HG02610 (cell line): Measurements from ENCODE around the gene CIC.
A peak's percentile ranks its signal among the peaks of the same experiment; 100 is the strongest.

Source experiments
- ATAC-seq: cut with Tn5 transposase; IDR thresholded peaks from one replicate; pipeline ENCODE4 v1.9.1; 2021; ENCODE audit warnings: mild to moderate bottlenecking, moderate library complexity; ENCODE audit not compliant: unreplicated experiment

Gene CIC

DNA sequence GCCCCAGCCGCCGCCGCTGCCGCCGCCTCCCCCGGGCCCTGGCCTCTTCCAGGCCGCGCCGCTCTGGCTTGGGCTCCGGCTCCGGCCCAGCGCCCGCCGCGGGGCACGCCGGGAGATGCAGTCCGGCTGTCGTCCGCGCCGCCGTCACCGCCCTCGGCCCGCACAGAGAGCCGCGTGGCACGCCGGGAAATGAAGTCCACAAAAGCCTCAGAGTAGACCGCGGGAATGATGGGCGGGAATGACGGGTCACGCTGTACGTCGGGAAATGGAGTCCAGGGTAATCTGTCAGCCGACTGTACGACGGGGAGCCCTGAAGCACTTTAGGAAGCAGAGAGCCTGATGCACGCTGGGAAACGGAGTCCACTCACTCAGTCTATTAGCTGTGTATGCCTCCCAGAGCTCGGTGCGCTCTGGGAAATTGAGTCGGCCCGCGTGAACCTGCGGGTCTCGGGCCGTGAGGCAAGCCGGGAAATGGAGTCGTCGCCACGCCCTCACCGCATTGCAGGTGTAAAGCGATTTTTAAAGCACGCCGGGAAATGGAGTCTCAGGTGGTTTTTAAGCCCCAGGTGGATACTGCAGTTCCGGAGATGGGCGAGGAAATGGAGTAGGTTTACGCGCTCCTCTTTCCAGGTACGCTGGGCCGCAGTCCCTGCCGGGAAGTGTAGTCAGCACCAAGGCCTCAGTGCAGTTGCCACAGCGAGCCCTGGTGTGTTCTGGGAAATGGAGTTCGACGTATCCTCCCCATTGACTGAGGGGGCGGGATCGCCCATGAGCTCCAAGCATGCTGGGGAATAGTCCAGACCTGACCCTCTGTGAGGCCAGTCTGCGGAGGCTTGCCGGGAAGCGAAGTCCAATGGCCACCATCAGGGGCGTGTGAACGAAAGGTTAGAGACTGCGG, 26.3 kb upstream of the CIC start, which contains the start of gene GSK3A:
Gene GSK3A (minus strand): TSS at position 91 of the 898 bp plus-strand sequence. CDS start 137 bp downstream, outside the sequence.
- peak; percentile 59 for ATAC-seq

DNA sequence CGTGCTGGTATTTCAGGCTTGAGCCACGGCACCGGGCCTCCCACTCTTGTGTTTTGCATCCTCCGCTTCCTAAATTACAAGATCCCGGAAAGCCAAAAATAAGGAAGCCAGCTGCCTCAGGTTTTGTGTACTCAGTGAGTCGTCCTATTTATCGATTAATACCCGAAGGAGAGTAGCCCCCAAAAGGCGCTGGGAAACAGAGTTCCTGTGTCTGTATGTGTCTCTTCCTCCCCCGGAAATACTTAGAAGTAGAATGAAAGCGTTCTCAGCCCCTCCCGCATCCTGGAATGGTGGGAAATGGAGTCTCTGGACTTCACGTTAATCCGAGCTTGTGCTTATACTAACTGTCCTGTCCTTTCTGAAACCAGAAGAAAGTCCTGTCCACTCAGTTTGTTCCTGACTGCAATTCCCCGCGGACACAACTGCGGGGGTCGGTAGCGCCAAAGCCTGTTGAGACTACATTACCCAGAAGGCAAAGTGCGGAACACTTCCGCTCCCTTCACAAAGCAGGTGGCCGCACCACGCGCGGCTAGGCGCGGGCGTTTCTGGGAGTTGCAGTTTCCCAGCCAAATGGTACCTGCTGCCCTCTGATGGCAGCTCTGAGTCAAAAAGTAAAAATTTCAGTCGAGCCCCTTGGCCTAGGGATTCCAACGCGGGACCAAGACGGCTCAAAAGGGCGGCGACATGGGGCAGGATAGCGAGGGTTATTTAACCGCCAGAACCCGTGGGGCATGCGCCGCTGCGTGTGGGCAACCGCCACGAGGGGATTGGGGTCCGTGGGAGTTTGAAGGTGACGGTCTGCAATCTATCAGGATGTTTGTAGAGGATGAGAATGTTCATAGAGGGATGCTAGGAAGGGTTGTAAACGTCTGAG, 24.5 kb upstream of the CIC start:
- no peak for ATAC-seq

DNA sequence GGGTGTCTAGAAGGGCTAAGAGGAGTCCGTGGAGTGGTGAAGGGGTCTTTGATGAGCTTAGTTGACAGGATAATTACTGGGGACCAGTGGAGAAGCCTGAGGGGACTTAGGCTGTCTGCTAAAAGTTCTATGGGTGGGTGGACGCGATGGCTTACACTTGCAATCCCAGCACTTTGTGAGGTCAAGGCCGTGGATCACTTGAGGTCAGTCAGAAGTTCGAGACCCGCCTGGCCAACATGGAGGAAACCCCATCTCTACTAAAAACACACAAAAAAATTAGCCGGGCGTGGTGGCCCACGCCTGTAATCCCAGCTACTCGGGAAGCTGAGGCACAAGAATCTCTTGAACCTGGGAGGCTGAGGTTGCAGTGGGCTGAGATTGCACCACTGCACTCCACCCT, 23.8 kb upstream of the CIC start:
- no peak for ATAC-seq

DNA sequence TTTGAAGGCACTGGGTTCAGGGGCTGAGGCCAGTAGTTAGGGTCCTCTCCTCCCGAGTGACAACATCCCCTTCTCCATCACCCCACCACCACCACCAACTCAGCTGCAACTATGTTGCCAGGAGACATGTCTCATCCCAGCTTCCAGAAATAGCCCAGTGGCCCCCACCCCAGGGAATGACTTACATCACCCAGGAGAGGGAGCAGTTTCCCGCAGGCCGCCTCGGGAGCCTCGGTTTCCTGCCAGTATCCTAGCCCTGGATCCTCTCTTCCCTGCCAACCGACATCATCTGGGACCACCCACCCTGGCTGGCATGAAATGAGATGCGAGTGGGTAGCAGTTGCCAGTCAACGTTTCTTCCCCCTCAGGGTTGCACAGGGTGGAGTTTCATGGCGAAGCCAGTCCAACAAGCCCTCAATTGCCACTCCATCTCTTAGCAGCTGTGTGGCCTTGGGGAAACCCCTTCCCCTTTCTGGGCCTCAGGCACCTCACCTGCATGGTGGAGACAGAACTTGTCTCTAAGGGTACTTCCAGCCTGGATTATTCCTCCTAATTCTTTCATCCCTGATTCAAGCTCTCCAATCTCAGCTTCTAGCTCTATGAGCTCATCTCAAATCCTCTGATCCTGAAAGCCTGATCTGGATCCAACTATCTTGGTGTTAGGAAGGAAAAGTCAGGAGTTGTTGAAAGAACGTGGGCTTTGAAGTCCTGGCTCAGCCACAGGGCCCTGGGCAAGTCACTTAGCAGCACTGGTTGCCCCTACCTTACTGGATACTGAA, 22.7 kb upstream of the CIC start:
- no peak for ATAC-seq

DNA sequence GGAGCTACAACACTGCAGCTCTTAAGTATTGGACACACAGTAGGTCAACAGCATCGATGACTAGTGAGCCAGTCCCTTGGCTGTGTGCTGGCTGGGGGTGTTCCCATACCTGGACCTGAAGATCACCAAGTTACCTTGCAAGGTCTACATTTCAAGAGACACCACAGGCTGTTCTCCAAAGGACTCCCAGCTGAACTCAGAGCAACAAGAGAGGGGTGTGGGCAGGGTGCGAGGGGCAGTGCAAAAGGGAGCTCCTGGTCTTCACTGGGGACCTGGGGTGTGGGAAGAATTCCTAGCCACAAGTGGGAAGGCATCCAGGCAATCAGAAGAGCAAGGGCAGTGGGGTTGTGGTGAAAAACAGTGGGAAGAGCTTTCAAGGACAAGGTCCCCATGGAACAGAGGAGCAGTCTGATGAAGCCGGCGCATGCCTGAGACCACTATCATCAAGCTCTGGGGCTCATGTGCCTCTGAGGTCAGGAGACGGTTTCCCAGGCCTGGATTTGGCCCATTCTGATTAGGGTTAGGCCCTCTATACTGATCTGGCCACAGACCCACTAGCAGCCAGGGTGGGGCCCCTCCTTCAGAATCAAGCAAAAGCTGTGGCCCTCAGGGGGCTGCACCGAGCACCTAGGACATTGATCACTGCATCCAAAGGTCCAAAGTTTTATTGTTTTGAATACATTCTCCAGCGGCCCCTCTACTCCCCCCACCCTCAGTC, 22.0 kb upstream of the CIC start:
- ATAC-seq, result no peak

DNA sequence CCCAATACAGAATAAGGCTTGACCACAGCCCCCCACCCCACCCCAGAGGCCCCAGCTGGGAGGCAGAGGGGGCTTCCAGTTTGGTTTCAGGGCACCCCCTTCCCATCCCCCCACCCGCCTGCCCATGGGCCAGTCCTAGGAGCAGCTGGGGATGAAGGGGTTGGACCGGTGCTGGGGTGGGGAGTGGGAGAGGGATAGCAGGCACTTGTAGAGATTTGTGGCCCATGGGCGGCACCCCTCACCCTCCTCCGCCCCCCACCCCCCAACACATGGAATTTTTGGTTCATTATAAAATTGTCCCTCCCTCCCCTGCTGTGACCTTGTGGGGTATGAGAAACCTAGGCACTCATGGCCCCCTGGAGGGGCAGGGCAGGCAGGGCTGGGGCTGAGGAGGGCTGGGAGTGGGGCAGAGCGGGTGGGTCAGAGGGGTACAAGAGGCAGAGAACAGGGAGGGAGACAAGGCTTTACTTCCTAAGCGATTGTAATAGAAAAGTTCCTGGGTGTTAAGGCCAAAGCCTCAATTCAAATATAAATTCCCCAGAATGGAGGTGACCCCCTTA, 21.3 kb upstream of the CIC start:
- no peak for ATAC-seq

DNA sequence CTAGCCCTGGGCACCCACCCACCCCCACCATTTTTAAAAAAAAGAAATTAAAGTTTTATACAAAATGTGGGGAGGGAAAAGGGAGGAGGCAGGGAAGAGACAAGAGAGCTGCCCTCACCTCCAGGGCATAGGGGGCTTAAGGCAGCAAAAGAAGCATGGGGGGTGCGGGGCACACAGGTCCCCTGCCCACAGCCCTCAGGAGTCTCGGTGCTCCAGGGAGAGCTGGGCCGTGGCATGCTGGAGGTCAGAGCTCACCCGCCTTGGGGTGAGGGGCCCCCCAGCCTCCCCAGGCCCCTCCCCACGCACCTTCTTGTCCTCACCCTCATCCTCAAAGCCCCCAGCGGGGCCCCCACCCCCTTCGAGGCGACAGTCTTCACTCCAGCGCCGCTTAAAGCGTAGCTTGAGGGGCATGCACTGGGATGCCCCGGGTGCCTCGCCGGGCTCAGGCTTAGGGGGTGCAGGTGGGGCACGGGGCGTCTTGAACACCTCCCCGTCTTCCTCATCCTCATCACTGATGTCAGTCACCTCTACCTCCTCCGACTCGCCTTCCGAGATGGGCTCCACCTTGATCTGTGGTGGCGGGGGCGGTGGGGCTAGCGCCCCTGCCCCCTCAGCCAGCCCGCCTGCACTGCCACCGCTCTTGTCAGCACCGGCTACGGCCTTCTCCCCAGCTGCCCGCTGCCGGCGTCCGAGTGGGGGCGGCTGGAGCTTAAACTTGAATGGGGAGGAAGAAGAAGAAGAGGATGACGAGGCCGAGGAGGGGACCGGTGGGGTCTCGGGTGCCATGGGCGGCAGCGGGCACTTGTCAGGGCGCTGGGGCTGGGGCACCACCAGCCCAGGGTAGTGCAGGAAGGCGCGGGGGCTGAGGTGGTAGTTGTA, 20.5 kb upstream of the CIC start:
- no peak for ATAC-seq

DNA sequence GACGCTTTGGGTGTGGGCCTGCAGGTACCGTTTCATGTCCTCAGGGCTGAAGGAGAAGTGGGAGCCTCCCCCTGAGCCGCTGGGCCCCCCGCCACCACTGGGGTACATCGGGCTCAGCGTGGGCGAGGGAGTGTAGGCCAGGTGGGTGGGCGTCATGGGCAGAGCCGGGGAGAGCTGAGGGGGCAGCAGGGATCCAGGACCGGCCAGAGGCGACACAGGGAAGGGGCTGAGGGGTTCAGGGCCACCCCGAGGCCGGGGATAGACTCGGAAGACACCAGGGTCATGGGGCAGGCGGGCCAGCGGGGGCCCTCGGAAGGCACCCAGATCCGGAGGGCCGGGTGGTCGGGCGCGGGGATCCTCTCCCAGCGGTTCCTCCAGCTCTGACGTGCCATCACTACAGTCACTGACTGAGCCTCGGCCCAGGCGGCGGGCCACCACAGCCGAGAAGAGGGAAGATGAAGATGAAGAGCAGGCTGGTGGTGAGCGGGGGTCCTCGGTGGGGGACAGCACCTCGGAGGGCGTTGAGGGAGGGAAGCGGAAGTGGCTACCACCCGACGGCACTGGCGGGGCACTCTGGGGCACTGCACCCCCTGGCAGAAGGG, 19.8 kb upstream of the CIC start:
- no peak for ATAC-seq

DNA sequence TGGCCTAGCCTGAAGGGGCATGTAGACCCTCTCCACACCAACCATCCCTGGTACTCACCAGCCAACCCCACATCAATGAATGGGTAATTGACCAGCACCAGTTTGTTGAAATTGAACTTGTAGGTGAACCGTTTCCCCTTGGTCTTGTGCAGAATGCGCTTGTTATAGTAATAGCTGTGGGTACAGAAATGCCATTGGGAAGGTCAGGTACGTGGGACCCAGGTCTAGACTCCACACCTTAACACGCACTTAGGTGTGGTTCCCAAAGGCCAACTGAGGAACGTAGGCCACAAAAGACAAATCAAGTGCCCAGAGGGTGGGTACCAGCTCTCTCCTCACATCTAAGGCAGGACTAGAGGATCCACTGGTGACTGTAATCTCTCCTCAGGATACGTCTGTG, 19.3 kb upstream of the CIC start:
- no peak for ATAC-seq

DNA sequence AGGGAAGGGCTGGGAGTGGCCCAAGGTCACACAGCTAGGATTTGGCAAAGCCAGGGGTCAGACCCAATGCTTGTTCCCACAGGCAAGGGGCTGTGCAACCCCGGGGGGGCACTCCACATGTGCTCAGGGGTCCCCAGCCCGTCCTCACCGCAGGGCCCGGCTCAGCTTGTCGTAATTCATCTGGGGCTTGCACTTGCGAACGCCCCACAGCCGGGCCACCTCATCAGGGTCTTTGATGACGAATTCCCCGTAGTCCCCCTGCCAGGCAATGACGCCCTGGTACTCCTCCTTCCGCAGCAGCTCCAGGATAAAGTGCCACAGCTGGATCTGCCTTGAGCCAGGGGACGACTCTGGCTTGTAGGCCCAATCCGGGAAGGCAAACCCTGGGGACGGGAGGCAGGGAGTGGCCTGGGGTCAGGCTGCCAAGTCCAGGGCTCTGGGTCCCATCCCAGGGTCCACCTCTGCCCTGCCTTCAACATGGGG, 18.8 kb upstream of the CIC start:
- no peak for ATAC-seq

DNA sequence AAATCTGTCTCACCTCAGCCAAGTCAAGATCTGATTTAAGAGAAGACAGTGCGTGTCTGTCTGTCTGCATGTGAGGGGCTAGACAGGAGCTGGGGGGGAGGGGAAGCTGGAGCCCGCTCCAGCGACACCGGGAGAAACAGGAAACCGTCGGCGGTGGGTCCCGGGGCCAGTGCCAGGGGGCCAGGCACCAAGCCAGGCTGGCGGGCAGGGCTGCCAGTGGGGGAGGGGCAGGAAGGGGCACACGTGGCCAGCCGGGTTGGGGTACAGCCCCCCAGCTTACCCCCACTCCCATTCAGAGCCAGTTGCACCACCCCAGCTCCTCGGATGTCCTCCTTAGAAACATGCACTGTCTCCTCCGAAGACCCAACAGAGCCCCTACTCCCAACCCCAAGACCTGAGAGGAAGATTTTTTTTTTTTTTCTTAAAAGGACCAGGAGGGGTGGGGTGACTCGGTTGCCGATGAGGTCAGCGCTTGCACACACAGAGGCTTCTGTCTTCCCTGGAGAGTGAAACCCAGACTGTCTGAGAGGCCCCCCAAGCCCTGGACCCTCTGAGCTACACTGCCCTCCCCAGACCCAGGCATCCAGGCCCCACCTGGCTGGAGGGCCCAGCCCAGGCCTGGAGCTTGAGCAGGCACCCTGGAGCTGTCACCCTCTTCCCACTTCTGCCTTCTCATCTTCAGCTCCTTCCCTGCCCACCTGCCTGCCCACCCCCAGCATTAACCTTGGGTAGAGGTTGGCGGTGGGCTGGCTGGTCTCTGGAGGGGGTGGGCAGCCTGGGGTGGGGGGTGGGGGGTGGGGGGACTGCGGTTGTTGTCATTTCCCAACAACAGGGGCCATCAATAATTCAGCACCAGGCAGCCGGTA, 18.2 kb upstream of the CIC start:
- ATAC-seq, result no peak

DNA sequence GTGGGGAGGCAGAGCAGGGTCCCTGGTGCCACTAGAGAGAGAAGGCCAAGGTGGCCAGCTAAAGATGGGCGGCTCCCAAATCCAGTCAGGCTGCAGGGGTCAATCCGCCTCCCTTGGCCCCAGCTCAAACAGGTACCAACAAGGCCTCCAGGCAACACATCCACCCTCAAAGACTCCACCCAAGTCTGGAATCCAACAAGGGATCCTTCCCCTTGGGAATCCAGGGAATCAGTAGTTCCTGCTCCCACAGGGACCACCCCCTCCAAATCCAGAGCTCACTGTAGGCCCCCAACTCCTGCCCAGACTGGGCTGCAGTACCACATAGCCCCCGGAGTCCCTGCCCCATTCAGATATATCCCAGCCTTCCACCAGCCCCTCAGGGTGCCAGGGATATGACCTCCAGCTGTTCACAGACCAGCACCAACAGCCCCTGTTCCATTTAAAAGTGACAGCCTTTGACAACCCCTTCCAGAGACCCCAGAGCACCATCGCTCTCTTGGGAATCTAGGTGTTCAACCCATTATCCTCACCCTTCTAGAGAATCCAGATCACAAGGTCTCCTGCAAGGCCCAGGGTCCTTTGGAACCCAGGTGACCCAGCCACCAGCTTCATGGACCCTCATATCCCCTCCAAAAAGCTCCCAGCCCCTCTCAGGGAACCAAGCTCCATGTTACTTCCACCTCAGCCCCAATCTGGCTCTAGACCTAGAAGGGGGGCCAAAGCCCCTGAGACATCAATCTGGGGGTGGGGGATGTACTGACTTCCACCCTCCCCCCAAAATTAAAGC, 17.3 kb upstream of the CIC start:
- ATAC-seq, result no peak

DNA sequence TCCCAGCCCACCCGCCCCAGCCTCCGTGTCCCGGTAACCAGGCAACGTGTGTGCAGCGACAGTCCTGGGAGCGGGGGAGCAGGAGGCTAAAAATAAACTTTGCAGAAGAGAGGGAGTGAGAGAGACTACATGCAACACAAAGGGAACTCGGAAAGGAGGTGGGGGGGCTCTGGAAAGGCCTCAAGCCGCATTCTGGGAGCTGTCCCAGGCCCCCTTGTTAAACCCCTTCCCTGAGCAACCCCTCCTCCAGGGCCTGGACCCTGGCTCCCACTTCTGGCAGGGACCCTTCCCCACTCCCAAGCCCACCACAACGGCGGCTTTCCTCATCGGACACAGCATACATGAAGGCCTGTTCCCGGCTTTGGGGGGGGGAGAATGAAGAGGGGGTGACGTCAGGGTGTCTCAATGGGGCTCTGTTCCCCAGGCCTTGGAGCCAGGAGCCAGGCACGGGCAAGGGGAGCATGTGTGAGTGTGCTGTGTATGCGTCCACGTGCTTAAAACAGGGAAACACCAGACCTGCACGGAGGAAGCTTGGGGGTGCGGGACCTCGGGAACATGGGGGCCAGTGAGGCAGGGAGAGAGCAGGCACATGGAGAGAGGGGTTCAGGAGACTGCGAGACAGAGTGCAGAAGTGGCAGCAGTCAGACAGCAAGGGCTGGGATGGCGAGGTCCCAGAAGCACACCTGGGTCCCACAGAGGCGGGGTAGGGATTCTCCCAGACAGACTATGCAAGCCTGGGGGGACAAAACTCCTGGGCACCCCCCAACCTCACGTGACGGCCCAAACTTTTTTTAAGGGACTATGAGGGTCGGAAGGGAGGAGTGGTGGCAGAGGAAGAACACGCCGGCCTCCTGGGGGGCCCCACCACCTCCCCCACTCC, 16.4 kb upstream of the CIC start:
- no peak for ATAC-seq

DNA sequence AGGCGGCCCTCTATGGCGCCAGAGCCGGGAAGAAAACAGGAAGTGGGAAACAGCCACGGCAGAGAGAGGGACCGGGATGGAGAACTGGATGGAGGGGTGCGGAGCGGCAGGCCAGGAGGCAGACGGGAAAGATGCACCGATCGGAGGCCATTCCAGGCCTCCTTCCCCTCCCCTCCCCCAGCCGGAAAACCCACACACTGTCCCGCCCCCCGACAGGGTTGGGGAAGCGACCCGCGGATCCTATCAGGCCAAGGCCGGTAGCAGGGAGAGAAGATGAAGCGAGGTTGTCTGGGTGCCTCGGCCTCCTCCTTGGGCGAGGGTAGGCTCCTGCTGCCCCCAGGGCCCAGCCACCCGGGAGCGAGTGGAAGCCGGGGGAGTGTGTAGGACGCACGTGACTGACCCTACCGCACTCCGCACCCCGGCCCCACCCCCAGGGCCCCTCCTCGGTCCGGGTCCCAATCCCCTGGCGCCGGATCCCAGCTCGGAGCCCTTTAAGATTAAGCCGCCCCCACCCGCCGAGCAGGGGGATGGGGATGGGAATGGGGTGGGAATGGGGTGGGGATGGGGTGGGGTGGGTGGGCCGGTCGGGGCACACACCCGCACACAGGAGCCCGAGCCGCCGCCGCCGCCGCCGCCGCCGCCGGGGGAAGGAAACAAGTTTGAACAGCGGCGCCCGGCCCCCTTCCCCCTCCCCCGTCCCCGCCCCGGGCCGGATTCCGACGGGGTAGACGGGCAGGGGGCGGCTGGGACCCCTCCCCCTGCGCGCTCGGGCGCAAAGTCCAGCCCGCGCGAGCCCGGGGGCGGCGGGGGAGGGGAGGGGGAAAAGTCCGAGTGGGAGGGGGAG, 15.6 kb upstream of the CIC start:
- no peak for ATAC-seq
